ENCODE results near the gene COG8.
A peak's percentile ranks its signal among the peaks of the same experiment; 100 is the strongest.

COG8 gene

GRCh38 chr16:69346683-69347082 is 7.3 kb upstream of the COG8 start:
- Histone ChIP-seq H3K36me3 (ENCODE audit: control insufficient read depth, insufficient read depth, low read length) (no peaks in the 10 kb centered on the region), H3K9me3 (ENCODE audit: control insufficient read depth, insufficient read depth, low read length) (no peaks in the 10 kb centered on the region), H3K27me3 (ENCODE audit: control insufficient read depth, insufficient read depth, low read length) (no peaks in the 10 kb centered on the region), H3K4me1 (ENCODE audit: control insufficient read depth, insufficient read depth, low read length) (no peaks in the 10 kb centered on the region), H3K4me3 (ENCODE audit: low read length) (no peak overlapping the region), H3K27ac (ENCODE audit: low read length) (no peak overlapping the region)
- DNase-seq (ENCODE audit: low read depth, low spot score), result no peak
- no CpG with 5 or more reads among the region's 6 CpGs for WGBS (ENCODE audit: insufficient coverage, insufficient read length)

DNA sequence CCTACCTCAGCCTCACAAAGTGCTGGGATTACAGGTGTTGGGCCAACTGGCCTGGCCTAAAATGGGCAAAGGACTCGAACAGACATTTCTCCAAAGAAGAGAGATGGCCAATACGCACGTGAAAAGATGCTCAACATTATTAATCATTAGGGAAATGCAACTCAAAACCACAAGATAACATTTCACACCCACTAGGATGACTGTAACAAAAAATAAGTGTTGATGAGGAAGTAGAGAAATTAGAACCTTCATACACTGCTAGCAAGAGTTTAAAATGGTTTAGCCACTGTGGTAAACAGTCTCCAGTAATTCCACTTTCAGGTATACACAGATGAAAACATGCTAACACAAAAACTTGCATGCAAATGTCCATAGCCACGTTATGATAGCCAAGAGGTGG is 6.6 kb upstream of the COG8 start:
- H3K4me1 ChIP-seq (ENCODE audit: control insufficient read depth, insufficient read depth, low read length), result no peaks in the 10 kb centered on the region
- H3K27me3 ChIP-seq (ENCODE audit: control insufficient read depth, insufficient read depth, low read length), result no peaks in the 10 kb centered on the region
- no peak overlapping the region for H3K4me3 ChIP-seq (ENCODE audit: low read length)
- no peak overlapping the region for H3K27ac ChIP-seq (ENCODE audit: low read length)
- no CpG with 5 or more reads among the region's 4 CpGs for WGBS (ENCODE audit: insufficient coverage, insufficient read length)
- H3K36me3 ChIP-seq (ENCODE audit: control insufficient read depth, insufficient read depth, low read length), result 0 out of 2 replicates have a peak, but pooled peaks cover 4% of the 10 kb centered on the region
- DNase-seq (ENCODE audit: low read depth, low spot score), result no peak
- H3K9me3 ChIP-seq (ENCODE audit: control insufficient read depth, insufficient read depth, low read length), result no peaks in the 10 kb centered on the region

- no CpG with 5 or more reads among the region's 5 CpGs for WGBS (ENCODE audit: insufficient coverage, insufficient read length)
Observed at GRCh38 chr16:69344171-69344570, 4.8 kb upstream of the COG8 start.

DNA sequence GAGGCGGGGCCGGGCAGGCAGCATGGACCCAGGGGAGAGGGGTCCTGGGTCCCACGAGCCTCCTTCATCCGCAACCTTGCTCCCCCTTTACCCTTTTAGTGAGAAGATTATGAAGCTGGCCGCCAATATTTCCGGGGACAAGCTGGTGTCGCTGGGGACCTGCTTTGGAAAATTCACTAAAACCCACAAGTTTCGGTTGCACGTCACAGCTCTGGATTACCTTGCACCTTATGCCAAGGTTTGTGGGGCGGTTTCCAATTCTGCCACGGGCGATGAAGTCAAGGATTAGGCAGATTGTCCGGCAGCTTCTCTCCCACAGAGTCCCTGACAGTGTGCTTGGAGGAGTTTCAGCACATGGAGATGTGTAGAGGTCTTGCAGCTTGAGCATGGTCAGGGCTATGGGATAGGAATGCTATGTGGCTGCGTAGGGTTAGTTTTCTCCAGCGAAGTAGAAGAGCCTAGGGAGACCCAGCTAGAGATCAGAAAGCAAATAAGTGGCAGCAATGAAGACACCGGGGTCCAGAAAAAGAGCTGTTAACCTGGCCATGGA is 806 bp upstream of the COG8 start:
- no CpG with 5 or more reads among the region's 16 CpGs for WGBS (ENCODE audit: insufficient coverage, insufficient read length)
- H3K4me3 ChIP-seq (ENCODE audit: low read length), result peak overlapping the region; percentile 65

More at GRCh38 chr16:69344171-69344570, 4.8 kb upstream of the COG8 start:
- Histone ChIP-seq H3K27ac (ENCODE audit: low read length) (no peak overlapping the region), H3K4me3 (ENCODE audit: low read length) (no peak overlapping the region), H3K36me3 (ENCODE audit: control insufficient read depth, insufficient read depth, low read length) (0 out of 2 replicates have a peak, but pooled peaks cover 4% of the 10 kb centered on the region), H3K4me1 (ENCODE audit: control insufficient read depth, insufficient read depth, low read length) (0 out of 2 replicates have a peak, but pooled peaks cover 1% of the 10 kb centered on the region), H3K9me3 (ENCODE audit: control insufficient read depth, insufficient read depth, low read length) (no peaks in the 10 kb centered on the region), H3K27me3 (ENCODE audit: control insufficient read depth, insufficient read depth, low read length) (no peaks in the 10 kb centered on the region)
- no peak for DNase-seq (ENCODE audit: low read depth, low spot score)

GRCh38 chr16:69338557-69339288 is 641 bp downstream of the COG8 start:
- H3K27me3 ChIP-seq (ENCODE audit: control insufficient read depth, insufficient read depth, low read length), result no peaks in the 10 kb centered on the region
- WGBS (ENCODE audit: insufficient coverage, insufficient read length), result no CpG with 5 or more reads among the region's 46 CpGs
- peaks cover 1% of the 10 kb centered on the region; the same call in 1 of the 2 replicates for H3K4me1 ChIP-seq (ENCODE audit: control insufficient read depth, insufficient read depth, low read length)
- H3K27ac ChIP-seq (ENCODE audit: low read length), result no peak overlapping the region
- DNase-seq (ENCODE audit: low read depth, low spot score), result no peak
- peaks cover 22% of the 10 kb centered on the region for H3K36me3 ChIP-seq (ENCODE audit: control insufficient read depth, insufficient read depth, low read length)
- H3K9me3 ChIP-seq (ENCODE audit: control insufficient read depth, insufficient read depth, low read length), result no peaks in the 10 kb centered on the region
- H3K4me3 ChIP-seq (ENCODE audit: low read length), result peak overlapping the region; percentile 65

More for the DNA sequence above, 806 bp upstream of the COG8 start:
- Histone ChIP-seq H3K27ac (ENCODE audit: low read length) (no peak overlapping the region), H3K27me3 (ENCODE audit: control insufficient read depth, insufficient read depth, low read length) (no peaks in the 10 kb centered on the region), H3K4me1 (ENCODE audit: control insufficient read depth, insufficient read depth, low read length) (peaks cover 1% of the 10 kb centered on the region; the same call in 1 of the 2 replicates), H3K9me3 (ENCODE audit: control insufficient read depth, insufficient read depth, low read length) (no peaks in the 10 kb centered on the region), H3K36me3 (ENCODE audit: control insufficient read depth, insufficient read depth, low read length) (peaks cover 8% of the 10 kb centered on the region)
- no peak for DNase-seq (ENCODE audit: low read depth, low spot score)

GRCh38 chr16:69334696-69335095 is 4.7 kb downstream of the COG8 start:
- Histone ChIP-seq H3K36me3 (ENCODE audit: control insufficient read depth, insufficient read depth, low read length) (peaks cover 20% of the 10 kb centered on the region), H3K4me1 (ENCODE audit: control insufficient read depth, insufficient read depth, low read length) (no peaks in the 10 kb centered on the region; the same call in 1 of the 2 replicates), H3K4me3 (ENCODE audit: low read length) (no peak overlapping the region), H3K27ac (ENCODE audit: low read length) (no peak overlapping the region), H3K9me3 (ENCODE audit: control insufficient read depth, insufficient read depth, low read length) (no peaks in the 10 kb centered on the region), H3K27me3 (ENCODE audit: control insufficient read depth, insufficient read depth, low read length) (no peaks in the 10 kb centered on the region)
- no peak for DNase-seq (ENCODE audit: low read depth, low spot score)
- WGBS (ENCODE audit: insufficient coverage, insufficient read length), result no CpG with 5 or more reads among the region's 9 CpGs

DNA sequence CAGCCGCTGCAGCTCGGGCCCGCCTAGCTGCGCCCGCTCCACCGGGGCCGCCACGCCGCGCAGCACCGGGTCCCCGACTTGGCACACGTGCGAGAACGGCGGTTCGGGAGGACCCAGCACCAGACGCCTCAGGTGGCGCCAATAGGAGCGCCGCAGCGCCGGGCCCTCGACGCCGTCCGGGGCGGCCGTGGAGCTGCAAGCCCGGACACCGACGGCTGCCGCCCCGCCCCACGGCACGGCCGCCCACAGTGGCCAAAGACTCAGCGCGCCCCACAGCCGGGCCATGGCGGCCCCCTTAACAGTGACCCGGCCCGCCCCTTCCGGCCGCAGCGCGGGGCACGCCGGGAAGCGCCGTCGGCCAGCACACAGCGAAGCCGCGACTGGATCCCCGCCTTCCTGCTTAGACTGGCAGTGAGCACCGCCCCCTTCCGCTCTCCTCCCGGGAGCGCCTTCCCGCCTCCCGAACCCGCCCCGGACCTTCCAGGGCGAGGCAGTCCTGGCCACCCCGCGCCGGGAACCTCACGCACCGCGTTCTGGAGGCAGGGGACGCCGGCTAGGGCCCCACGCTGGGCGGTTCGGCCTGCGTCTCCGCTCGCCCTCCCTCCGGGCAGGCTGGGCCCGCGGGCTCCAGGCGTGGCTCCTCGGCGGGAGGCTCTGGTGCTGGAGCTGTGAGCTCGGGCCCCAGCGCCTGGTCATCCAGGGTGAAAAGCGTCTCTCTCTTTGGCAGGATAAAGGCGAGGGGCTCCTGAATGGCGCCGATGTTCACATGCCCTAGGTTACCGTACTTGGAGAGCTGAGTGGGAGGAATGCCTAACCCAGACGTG is 8.9 kb downstream of the COG8 start, which contains the start of gene PDF:
TSS of gene PDF (minus strand) at position 303 of the 824 bp plus-strand sequence. CDS start at position 285, 18 bp downstream.
- no peaks in the 10 kb centered on the region for H3K27me3 ChIP-seq (ENCODE audit: control insufficient read depth, insufficient read depth, low read length)
- no peaks in the 10 kb centered on the region for H3K9me3 ChIP-seq (ENCODE audit: control insufficient read depth, insufficient read depth, low read length)
- peaks cover 28% of the 10 kb centered on the region for H3K36me3 ChIP-seq (ENCODE audit: control insufficient read depth, insufficient read depth, low read length)
- no peaks in the 10 kb centered on the region for H3K4me1 ChIP-seq (ENCODE audit: control insufficient read depth, insufficient read depth, low read length)
- peak; percentile 78 for DNase-seq (ENCODE audit: low read depth, low spot score)
- WGBS (ENCODE audit: insufficient coverage, insufficient read length), result no CpG with 5 or more reads among the region's 93 CpGs
- no peak within 1 kb of the TSS for H3K27ac ChIP-seq (ENCODE audit: low read length)
- H3K4me3 ChIP-seq (ENCODE audit: low read length), result peak within 1 kb of the TSS; percentile 79

DNA sequence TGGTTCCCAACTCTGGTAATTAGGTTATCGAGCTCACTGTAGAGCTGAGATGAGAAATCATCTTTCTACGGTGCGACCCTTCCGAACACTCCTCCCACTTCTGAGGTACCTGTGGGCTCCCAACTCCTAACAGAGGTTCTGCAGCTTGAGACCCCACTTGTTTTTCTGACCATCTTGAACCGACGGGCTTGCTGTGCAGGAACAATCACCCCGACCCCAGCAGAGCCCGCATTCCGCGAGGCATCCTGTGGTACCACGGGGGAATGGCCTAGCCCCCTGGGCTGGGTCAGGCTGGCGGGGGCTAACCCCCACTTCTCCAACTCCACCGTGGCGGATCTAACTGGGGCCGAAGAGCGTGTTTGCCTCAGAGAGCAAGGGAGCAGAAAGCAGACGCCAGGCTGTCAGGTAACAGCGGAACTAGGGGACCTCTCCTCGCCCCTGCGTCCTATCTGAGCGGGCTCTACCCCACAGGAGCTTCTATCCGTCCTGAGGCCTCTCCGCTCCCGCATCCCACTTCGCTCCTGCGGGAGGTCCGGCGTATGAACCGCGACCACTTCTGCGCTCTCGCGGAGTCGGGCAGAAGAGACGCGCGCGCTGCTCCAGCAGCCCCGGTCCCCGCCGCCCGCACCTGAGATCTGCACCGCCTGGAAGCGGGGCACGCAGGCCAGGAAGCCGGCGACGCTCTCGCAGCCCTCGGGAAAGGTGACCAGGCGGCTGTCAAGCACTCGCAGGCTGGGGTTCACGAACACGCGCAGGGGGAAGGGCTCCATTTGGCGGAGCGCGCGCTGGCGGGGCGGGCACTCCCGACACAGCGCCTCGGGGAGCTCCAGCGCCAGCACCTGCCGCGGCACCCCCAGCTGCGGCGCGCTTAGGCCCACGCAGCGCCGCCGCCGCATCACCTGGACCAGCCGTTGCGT is 9.7 kb downstream of the COG8 start:
- H3K36me3 ChIP-seq (ENCODE audit: control insufficient read depth, insufficient read depth, low read length), result peaks cover 21% of the 10 kb centered on the region

GRCh38 chr16:69328854-69329316 is 10.5 kb downstream of the COG8 start:
- Histone ChIP-seq H3K27me3 (ENCODE audit: control insufficient read depth, insufficient read depth, low read length) (no peaks in the 10 kb centered on the region), H3K36me3 (ENCODE audit: control insufficient read depth, insufficient read depth, low read length) (peaks cover 15% of the 10 kb centered on the region; the same call in 1 of the 2 replicates), H3K9me3 (ENCODE audit: control insufficient read depth, insufficient read depth, low read length) (no peaks in the 10 kb centered on the region), H3K27ac (ENCODE audit: low read length) (no peak overlapping the region), H3K4me1 (ENCODE audit: control insufficient read depth, insufficient read depth, low read length) (no peaks in the 10 kb centered on the region), H3K4me3 (ENCODE audit: low read length) (no peak overlapping the region; the same call in 1 of the 2 replicates)
- no CpG with 5 or more reads among the region's 10 CpGs for WGBS (ENCODE audit: insufficient coverage, insufficient read length)
- DNase-seq (ENCODE audit: low read depth, low spot score), result no peak

More for the DNA sequence above, 9.7 kb downstream of the COG8 start:
- H3K9me3 ChIP-seq (ENCODE audit: control insufficient read depth, insufficient read depth, low read length), result no peaks in the 10 kb centered on the region
- H3K4me1 ChIP-seq (ENCODE audit: control insufficient read depth, insufficient read depth, low read length), result no peaks in the 10 kb centered on the region
- no peak overlapping the region for H3K27ac ChIP-seq (ENCODE audit: low read length)
- peak overlapping the region; percentile 79 for H3K4me3 ChIP-seq (ENCODE audit: low read length)
- no peak for DNase-seq (ENCODE audit: low read depth, low spot score)
- no peaks in the 10 kb centered on the region for H3K27me3 ChIP-seq (ENCODE audit: control insufficient read depth, insufficient read depth, low read length)
- no CpG with 5 or more reads among the region's 77 CpGs for WGBS (ENCODE audit: insufficient coverage, insufficient read length)

Data from iPS DF 6.9 (cell line).